ENCODE measurements around the gene ASGR2.
"Not testable (repeated sequence)": the region's sequence is repeated elsewhere in the genome, so short reads cannot be mapped to it uniquely, and the experiment has no call there.

ASGR2 gene

GRCh38 chr17:7112510-7113108 is 2.0 kb downstream of the ASGR2 start:
- Mint-ChIP-seq H3K9me3 (no peaks in the 10 kb centered on the region), H3K4me3 (no peak overlapping the region), H3K4me1 (ENCODE audit: low read depth) (peaks cover 6% of the 10 kb centered on the region), H3K27ac (no peak overlapping the region), H3K36me3 (ENCODE audit: low read depth) (no peaks in the 10 kb centered on the region), H3K27me3 (no peaks in the 10 kb centered on the region)

- Mint-ChIP-seq H3K27me3 (no peaks in the 10 kb centered on the region), H3K27ac (no peak overlapping the region), H3K9me3 (no peaks in the 10 kb centered on the region), H3K36me3 (ENCODE audit: low read depth) (no peaks in the 10 kb centered on the region), H3K4me3 (no peak overlapping the region), H3K4me1 (ENCODE audit: low read depth) (peaks cover 6% of the 10 kb centered on the region)
Measured at GRCh38 chr17:7111784-7112509, 2.7 kb downstream of the ASGR2 start.

GRCh38 chr17:7110617-7111306 is 3.9 kb downstream of the ASGR2 start:
- peaks cover 6% of the 10 kb centered on the region for H3K4me1 Mint-ChIP-seq (ENCODE audit: low read depth)

GRCh38 chr17:7109461-7110322 is 4.9 kb downstream of the ASGR2 start:
- Mint-ChIP-seq H3K9me3 (no peaks in the 10 kb centered on the region), H3K4me1 (ENCODE audit: low read depth) (peaks cover 6% of the 10 kb centered on the region), H3K4me3 (no peak overlapping the region), H3K27ac (peak overlapping the region; percentile 3), H3K27me3 (no peaks in the 10 kb centered on the region), H3K36me3 (ENCODE audit: low read depth) (no peaks in the 10 kb centered on the region)

More at GRCh38 chr17:7110617-7111306, 3.9 kb downstream of the ASGR2 start:
- Mint-ChIP-seq H3K36me3 (ENCODE audit: low read depth) (no peaks in the 10 kb centered on the region), H3K27me3 (no peaks in the 10 kb centered on the region), H3K27ac (no peak overlapping the region), H3K9me3 (no peaks in the 10 kb centered on the region), H3K4me3 (no peak overlapping the region)

- no peaks in the 10 kb centered on the region for H3K36me3 Mint-ChIP-seq (ENCODE audit: low read depth)
- no peak overlapping the region for H3K4me3 Mint-ChIP-seq
- H3K9me3 Mint-ChIP-seq, result no peaks in the 10 kb centered on the region
- H3K27ac Mint-ChIP-seq, result no peak overlapping the region
- H3K27me3 Mint-ChIP-seq, result no peaks in the 10 kb centered on the region
- H3K4me1 Mint-ChIP-seq (ENCODE audit: low read depth), result peaks cover 6% of the 10 kb centered on the region
Measured at GRCh38 chr17:7108981-7109380, 5.6 kb downstream of the ASGR2 start.

GRCh38 chr17:7108560-7108925 is 6.1 kb downstream of the ASGR2 start:
- Mint-ChIP-seq H3K27ac (no peak overlapping the region), H3K9me3 (no peaks in the 10 kb centered on the region), H3K27me3 (peaks cover under 1% of the 10 kb centered on the region), H3K36me3 (ENCODE audit: low read depth) (no peaks in the 10 kb centered on the region), H3K4me3 (no peak overlapping the region), H3K4me1 (ENCODE audit: low read depth) (peaks cover 6% of the 10 kb centered on the region)

- Mint-ChIP-seq H3K4me1 (ENCODE audit: low read depth) (peaks cover 6% of the 10 kb centered on the region), H3K9me3 (no peaks in the 10 kb centered on the region), H3K27me3 (peaks cover 5% of the 10 kb centered on the region), H3K27ac (no peak overlapping the region), H3K36me3 (ENCODE audit: low read depth) (no peaks in the 10 kb centered on the region), H3K4me3 (no peak overlapping the region)
Measured at GRCh38 chr17:7107795-7108559, 6.6 kb downstream of the ASGR2 start.

- no peaks in the 10 kb centered on the region for H3K9me3 Mint-ChIP-seq
- H3K36me3 Mint-ChIP-seq (ENCODE audit: low read depth), result no peaks in the 10 kb centered on the region
- H3K4me1 Mint-ChIP-seq (ENCODE audit: low read depth), result peaks cover 6% of the 10 kb centered on the region
- no peak overlapping the region for H3K27ac Mint-ChIP-seq
- H3K4me3 Mint-ChIP-seq, result no peak overlapping the region
- peaks cover 8% of the 10 kb centered on the region for H3K27me3 Mint-ChIP-seq
Measured at GRCh38 chr17:7107012-7107754, 7.4 kb downstream of the ASGR2 start.

- Mint-ChIP-seq H3K36me3 (ENCODE audit: low read depth) (no peaks in the 10 kb centered on the region), H3K4me1 (ENCODE audit: low read depth) (no peaks in the 10 kb centered on the region), H3K27ac (no peak overlapping the region), H3K27me3 (peaks cover 11% of the 10 kb centered on the region), H3K9me3 (no peaks in the 10 kb centered on the region), H3K4me3 (no peak overlapping the region)
Measured at GRCh38 chr17:7102421-7102820, 12.2 kb downstream of the ASGR2 start.

GRCh38 chr17:7101531-7101930 is 13.1 kb downstream of the ASGR2 start:
- no peak overlapping the region for H3K4me3 Mint-ChIP-seq
- H3K27me3 Mint-ChIP-seq, result peaks cover 11% of the 10 kb centered on the region
- H3K9me3 Mint-ChIP-seq, result no peaks in the 10 kb centered on the region
- no peaks in the 10 kb centered on the region for H3K4me1 Mint-ChIP-seq (ENCODE audit: low read depth)
- H3K36me3 Mint-ChIP-seq (ENCODE audit: low read depth), result no peaks in the 10 kb centered on the region
- H3K27ac Mint-ChIP-seq, result no peak overlapping the region

GRCh38 chr17:7100641-7101379 is 13.8 kb downstream of the ASGR2 start:
- not testable (repeated sequence) for H3K4me3 Mint-ChIP-seq; H3K36me3 Mint-ChIP-seq (ENCODE audit: low read depth); H3K4me1 Mint-ChIP-seq (ENCODE audit: low read depth); H3K9me3 Mint-ChIP-seq; H3K27ac Mint-ChIP-seq
- peaks cover 11% of the 10 kb centered on the region for H3K27me3 Mint-ChIP-seq

GRCh38 chr17:7098802-7099459 is 15.7 kb downstream of the ASGR2 start:
- H3K27me3 Mint-ChIP-seq, result peaks cover 15% of the 10 kb centered on the region

GRCh38 chr17:7097940-7098339 is 16.7 kb downstream of the ASGR2 start:
- Mint-ChIP-seq H3K27me3 (peaks cover 10% of the 10 kb centered on the region), H3K4me1 (ENCODE audit: low read depth) (peaks cover 15% of the 10 kb centered on the region), H3K36me3 (ENCODE audit: low read depth) (no peaks in the 10 kb centered on the region)

More at GRCh38 chr17:7098802-7099459, 15.7 kb downstream of the ASGR2 start:
- Mint-ChIP-seq H3K27ac (no peak overlapping the region), H3K4me1 (ENCODE audit: low read depth) (peaks cover 15% of the 10 kb centered on the region), H3K4me3 (no peak overlapping the region), H3K36me3 (ENCODE audit: low read depth) (no peaks in the 10 kb centered on the region), H3K9me3 (no peaks in the 10 kb centered on the region)

More at GRCh38 chr17:7097940-7098339, 16.7 kb downstream of the ASGR2 start:
- H3K4me3 Mint-ChIP-seq, result no peak overlapping the region
- no peak overlapping the region for H3K27ac Mint-ChIP-seq
- no peaks in the 10 kb centered on the region for H3K9me3 Mint-ChIP-seq

All from stimulated activated naive CD8-positive, alpha-beta T cell treated with anti-CD3 and anti-CD28 coated beads, Interleukin-15, Interleukin-2, amounts not matched to agents 100 ng/mL and 50 ng/mL, for 24 hours (primary cell).